Uterus (tissue), 4 donors: ENCODE results near the gene TLE4. TPM values are rescaled to one million over a fixed set of nuclear protein-coding genes. Genes with fewer than 3 reads are reported as not detected.

ENCODE experiments used
- DNase-seq, 2 donors: peaks; one replicate each; pipeline ENCODE4 v3.0.0-alpha.2; 2019 to 2020
- H3K27ac ChIP-seq, 2 donors: fragments of 200-600 bp; sonication (generic); 1 replicate in 1 of 2; 2 replicates in 1 of 2; pipeline ENCODE4 v1.5.1; 2016 to 2018
- H3K27me3 ChIP-seq, 2 donors: fragments of 200-600 bp; sonication (generic); one replicate each; pipeline ENCODE4 v1.5.1; 2018 to 2019; ENCODE audit warnings: control low read depth in 1 of 2
- H3K36me3 ChIP-seq, 2 donors: fragments of 200-600 bp; sonication (generic); one replicate each; pipeline ENCODE4 v1.5.1; 2019; ENCODE audit warnings: control low read depth in 1 of 2
- H3K4me1 ChIP-seq, 2 donors: fragments of 200-600 bp; sonication (generic); one replicate each; pipeline ENCODE4 v1.5.1; 2018 to 2019; ENCODE audit warnings: control low read depth in 1 of 2
- H3K4me3 ChIP-seq, 2 donors: fragments of 200-600 bp; sonication (generic); 1 replicate in 1 of 2; 2 replicates in 1 of 2; pipeline ENCODE4 v1.5.1; 2018 to 2019; ENCODE audit warnings: mild to moderate bottlenecking in 1 of 2
- H3K9me3 ChIP-seq, 2 donors: fragments of 200-600 bp; sonication (generic); one replicate each; pipeline ENCODE4 v1.5.1; 2019; ENCODE audit warnings: control low read depth in 1 of 2
- POLR2A ChIP-seq, 2 donors: fragments of 450-650 bp; IDR thresholded peaks; one replicate each; pipeline ENCODE4 v1.6.1; 2016; ENCODE audit warnings: antibody characterized with exemption in 2 of 2, mild to moderate bottlenecking in 1 of 2, moderate library complexity in 1 of 2
- intact Hi-C: fragments of 100-400 bp; cut with DNase I; formaldehyde crosslinking; loops from one replicate; pipeline ENCODE4 v1.15.1; 2023; ENCODE audit warnings: low total_unique reads
- total RNA-seq, 4 donors: library from RNA; depleted of rRNA in 3 of 4; stranded (reverse); fragments of >200 nt in 3 of 4; gene quantifications; one replicate each; pipeline versions ENCODE4 v1.1.0 to v1.2.4, GENCODE V29; 2014 to 2023
- TF ChIP-seq, protein P1 (sequence below), 4 experiments: fragments of 200-600 bp in 2 of 4; fragments of 450-650 bp in 2 of 4; sonication (generic) in 2 of 4; IDR thresholded peaks; one replicate each; pipeline ENCODE4 v1.5.1; 2016 to 2019; ENCODE audit warnings: antibody characterized with exemption in 4 of 4, mild to moderate bottlenecking in 2 of 4, moderate library complexity in 1 of 4
- donor health status: DM: yes; HTN: yes; CAD: no.

Gene TLE4
- total RNA-seq, 4 donors from 2014 or later, result 21.1 to 134 (median 35.1) TPM

DNA sequence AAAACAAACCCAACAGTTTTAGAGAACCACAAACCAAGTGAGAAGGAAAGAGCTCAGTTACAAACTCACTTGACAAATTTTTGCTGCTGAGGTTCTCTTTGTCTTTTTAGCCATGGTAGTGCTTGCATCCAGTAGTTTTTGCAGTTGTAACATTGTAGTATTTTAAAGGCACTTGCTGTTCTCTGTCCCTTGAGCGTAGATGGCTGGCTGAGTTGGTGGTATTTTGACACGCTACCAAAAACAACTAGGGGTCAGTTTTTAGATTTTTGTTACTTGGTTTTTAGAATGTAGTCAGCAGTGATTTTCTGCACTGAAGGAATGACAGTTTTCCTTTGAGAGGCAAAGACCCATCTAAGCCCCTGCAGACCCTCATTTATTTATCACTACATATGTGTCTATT, 58.0 kb downstream of the TLE4 start:
- intact Hi-C loops, result no loop called here
- Histone ChIP-seq H3K9me3 (no peaks in the 10 kb centered on the region), H3K4me3 (no peak overlapping the region), H3K27ac (no peak overlapping the region), H3K27me3 (no peaks in the 10 kb centered on the region), H3K4me1 (no peaks in the 10 kb centered on the region), H3K36me3 (no peaks in the 10 kb centered on the region)
- no peak for DNase-seq
- TF ChIP-seq POLR2A (IDR thresholded peaks at IDR 0.05), result no peak
- TF ChIP-seq, protein P1, sequence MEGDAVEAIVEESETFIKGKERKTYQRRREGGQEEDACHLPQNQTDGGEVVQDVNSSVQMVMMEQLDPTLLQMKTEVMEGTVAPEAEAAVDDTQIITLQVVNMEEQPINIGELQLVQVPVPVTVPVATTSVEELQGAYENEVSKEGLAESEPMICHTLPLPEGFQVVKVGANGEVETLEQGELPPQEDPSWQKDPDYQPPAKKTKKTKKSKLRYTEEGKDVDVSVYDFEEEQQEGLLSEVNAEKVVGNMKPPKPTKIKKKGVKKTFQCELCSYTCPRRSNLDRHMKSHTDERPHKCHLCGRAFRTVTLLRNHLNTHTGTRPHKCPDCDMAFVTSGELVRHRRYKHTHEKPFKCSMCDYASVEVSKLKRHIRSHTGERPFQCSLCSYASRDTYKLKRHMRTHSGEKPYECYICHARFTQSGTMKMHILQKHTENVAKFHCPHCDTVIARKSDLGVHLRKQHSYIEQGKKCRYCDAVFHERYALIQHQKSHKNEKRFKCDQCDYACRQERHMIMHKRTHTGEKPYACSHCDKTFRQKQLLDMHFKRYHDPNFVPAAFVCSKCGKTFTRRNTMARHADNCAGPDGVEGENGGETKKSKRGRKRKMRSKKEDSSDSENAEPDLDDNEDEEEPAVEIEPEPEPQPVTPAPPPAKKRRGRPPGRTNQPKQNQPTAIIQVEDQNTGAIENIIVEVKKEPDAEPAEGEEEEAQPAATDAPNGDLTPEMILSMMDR (IDR thresholded peaks at IDR 0.05), result no peak

GRCh38 chr9:79630521-79631403, 59.0 kb downstream of the TLE4 start:
- H3K9me3 ChIP-seq, result no peaks in the 10 kb centered on the region
- H3K36me3 ChIP-seq, result no peaks in the 10 kb centered on the region
- no peaks in the 10 kb centered on the region for H3K4me1 ChIP-seq
- no peak for DNase-seq
- H3K4me3 ChIP-seq, result no peak overlapping the region
- TF ChIP-seq, protein P1 (IDR thresholded peaks at IDR 0.05), result no peak
- no peak for TF ChIP-seq POLR2A (IDR thresholded peaks at IDR 0.05)
- intact Hi-C loops, result no loop called here
- H3K27me3 ChIP-seq, result no peaks in the 10 kb centered on the region
- no peak overlapping the region for H3K27ac ChIP-seq

- DNase-seq, result no peak
- H3K4me1 ChIP-seq, result no peaks in the 10 kb centered on the region
- H3K9me3 ChIP-seq, result no peaks in the 10 kb centered on the region
- no peak overlapping the region for H3K27ac ChIP-seq
- no peak for TF ChIP-seq POLR2A (IDR thresholded peaks at IDR 0.05)
- TF ChIP-seq, protein P1 (IDR thresholded peaks at IDR 0.05), result no peak
- no peak overlapping the region for H3K4me3 ChIP-seq
- intact Hi-C loops, result no loop called here
- H3K27me3 ChIP-seq, result no peaks in the 10 kb centered on the region
- no peaks in the 10 kb centered on the region for H3K36me3 ChIP-seq
Observed at GRCh38 chr9:79632060-79632459, 60.3 kb downstream of the TLE4 start.

DNA sequence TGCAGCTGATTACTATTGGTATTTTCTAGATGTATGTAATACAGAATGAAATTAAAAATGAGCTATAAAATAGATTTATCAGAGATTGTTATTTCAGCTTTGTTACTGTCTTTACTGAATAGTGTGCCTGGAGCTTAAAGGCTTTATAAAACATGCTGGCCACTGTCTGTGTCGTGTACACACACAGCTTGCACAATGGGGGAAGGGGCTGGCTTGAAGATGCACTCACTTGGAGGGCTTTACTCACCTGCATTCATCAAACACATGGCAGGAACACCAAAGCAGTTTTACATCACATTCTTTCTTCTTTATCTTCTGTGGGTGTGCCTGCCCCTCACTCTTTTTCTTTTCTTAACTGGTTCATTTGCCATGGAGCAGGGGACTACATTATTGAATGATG, 60.9 kb downstream of the TLE4 start:
- Histone ChIP-seq H3K27me3 (no peaks in the 10 kb centered on the region), H3K27ac (no peak overlapping the region), H3K4me1 (no peaks in the 10 kb centered on the region), H3K9me3 (no peaks in the 10 kb centered on the region), H3K36me3 (no peaks in the 10 kb centered on the region), H3K4me3 (no peak overlapping the region)
- no peak for DNase-seq
- TF ChIP-seq POLR2A (IDR thresholded peaks at IDR 0.05), result no peak
- TF ChIP-seq, protein P1 (IDR thresholded peaks at IDR 0.05), result no peak
- intact Hi-C loops, result no loop called here

DNA sequence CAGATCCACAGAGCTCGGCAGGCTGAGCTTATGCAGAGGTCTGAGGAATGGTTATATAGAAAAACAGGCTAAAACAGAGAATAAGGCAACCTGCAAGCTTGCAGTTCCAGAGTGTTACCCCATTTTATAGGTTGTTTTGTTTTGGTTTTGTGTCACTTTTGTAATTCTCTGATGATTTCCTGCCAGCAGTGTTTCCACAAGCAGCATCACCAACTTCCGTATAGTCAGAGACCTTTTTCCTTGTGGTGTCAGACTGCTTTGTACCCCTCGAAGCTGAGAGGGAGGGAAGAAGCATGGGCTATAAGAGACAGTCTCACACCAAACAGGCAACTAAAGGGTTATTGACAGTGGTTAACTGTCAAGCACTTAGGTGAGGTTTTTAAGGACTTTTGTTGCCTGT, 61.8 kb downstream of the TLE4 start:
- Histone ChIP-seq H3K4me3 (no peak overlapping the region), H3K27ac (no peak overlapping the region), H3K36me3 (no peaks in the 10 kb centered on the region), H3K27me3 (no peaks in the 10 kb centered on the region), H3K9me3 (no peaks in the 10 kb centered on the region), H3K4me1 (no peaks in the 10 kb centered on the region)
- no peak for DNase-seq
- TF ChIP-seq POLR2A (IDR thresholded peaks at IDR 0.05), result no peak
- intact Hi-C loops, result no loop called here
